Islet of Langerhans (tissue), 1 donor: Measurements from ENCODE around the gene HSD17B11.
"Not testable (repeated sequence)": the region's sequence is repeated elsewhere in the genome, so short reads cannot be mapped to it uniquely, and the experiment has no call there.

Experiments used
- FAIRE-seq: peaks from one replicate; lab custom pipeline; 2011; peaks lifted over from hg19 to GRCh38; lab: Jason Lieb, UNC

HSD17B11 gene

DNA sequence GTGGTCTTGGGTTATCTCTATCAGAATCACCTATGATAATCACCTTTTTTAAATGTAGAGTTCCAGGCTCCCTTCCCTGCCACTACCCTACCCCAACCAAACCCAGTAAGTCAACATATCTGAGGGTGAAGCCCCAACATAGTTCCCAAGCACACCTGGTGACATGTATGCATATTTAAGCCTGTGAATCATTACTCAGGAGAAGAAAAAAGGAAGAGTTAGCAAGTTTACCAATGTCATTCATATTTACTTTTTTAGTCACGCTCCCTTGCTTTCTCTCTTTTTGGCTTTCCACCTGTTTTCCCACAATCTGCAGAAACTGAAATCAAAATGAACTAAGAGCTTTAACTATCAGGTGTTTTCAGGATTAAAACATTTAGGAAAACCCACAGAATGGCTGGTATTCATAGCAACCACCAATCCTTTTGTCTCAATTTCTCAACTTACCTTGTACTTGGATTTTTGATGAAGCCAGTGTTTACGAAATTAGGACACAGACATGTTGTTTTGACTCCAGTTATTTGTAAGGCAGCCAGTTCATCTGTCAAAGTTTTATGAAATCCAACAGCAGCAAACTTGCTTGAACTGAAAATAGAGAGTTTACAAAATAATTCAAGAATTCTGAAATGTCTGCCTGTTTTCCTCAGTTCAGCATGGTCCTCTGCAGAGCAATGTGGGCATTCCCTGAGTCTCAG, 34.0 kb downstream of the HSD17B11 start:
- no peak for FAIRE-seq

DNA sequence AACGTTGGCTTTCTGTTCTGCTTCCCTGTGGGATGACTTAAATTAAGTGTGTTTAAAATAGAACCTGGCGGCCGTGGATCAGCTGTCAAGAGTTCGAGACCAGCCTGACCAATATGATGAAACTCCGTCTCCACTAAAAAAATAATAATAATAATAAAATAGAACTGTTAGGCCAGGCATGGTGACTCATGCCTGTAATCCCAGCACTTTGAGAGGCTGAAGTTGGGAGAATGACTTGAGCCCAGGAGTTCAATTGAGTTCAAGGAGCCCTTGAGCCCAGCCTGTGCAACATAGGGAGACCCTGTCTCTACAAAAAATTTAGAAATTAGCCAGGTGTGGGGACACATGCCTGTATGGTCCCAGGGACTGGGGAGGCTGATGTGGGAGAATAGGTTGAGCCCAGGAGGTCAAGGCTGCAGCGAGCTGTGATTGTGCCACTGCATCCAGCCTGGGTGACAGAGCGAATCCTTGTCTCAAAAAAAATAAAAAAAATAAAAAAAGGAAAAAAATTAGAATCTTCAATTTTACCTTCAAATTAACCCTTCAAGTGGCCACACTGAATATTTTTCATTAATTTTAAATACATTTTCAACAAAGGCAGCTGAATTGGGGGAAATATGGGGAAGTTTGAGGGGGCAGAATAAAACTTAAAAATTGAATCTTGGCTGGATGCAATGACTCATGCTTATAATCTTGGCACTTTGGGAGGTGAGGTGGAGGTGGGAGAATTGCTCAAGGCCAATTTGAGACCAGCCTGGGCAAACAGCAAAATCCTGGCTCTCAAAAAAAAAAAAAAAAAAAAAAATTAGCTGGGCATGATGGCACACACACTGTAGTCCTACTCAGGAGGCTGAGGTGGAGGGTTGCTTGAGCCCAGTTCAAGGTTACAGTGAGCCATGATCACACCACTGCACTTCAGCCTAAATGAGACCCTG, 36.6 kb downstream of the HSD17B11 start:
- no peak for FAIRE-seq

DNA sequence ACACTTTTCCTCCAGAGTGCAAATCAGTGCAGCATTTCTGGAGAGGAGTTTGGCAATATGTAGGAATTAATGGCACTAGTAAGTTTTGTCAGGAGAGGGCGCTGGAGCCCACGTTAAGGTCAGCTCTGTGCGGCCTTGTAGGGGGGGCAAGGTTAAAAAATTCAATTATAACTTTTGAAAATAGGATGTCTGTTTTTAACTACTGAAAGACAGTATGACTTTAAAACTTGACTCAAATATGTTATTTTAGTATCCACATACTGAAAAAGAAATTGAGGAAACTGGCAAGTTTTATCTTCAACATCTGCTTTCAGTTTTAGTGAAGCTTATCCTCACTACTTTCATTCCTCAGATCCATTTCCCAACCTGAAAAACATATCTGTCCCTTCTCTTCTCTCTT, 37.4 kb downstream of the HSD17B11 start:
- FAIRE-seq, result no peak

DNA sequence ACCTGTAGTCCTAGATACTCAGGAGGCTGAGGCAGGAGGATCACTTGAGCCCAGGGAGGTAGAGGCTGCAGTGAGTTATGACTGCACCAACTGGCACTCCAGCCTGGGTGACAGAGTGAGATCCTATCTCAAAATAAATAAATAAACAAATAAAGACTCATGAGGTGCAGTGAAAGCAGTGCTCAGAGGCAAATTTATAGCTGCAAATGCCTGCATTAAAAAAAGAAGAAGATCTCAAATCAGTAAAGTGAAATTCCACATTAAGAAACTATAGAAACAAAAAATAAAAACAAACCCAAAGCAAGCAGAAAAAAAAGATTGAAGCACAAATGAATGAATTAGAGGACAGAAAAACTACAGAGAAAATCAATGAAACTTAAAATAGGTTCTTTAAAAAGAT, 45.8 kb downstream of the HSD17B11 start:
- no peak for FAIRE-seq

DNA sequence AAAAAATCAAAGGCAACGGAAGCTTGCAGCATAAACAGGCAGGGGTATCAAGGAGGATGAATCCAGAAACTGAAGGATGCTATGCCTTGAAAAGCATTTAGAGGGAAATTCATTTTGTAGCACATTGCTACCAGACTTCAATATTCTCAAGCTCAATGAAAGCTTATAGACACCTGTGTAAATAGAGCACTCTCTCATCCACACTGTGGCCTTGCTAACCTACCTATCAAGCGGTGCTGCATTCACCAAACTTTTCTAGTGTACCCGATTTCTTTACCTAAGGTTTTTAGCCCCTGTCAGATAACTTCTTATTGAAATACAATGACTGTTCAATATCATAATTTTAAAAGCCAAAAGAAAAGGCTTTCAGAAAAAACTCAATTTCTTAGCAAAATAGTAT, 48.1 kb downstream of the HSD17B11 start:
- no peak for FAIRE-seq

DNA sequence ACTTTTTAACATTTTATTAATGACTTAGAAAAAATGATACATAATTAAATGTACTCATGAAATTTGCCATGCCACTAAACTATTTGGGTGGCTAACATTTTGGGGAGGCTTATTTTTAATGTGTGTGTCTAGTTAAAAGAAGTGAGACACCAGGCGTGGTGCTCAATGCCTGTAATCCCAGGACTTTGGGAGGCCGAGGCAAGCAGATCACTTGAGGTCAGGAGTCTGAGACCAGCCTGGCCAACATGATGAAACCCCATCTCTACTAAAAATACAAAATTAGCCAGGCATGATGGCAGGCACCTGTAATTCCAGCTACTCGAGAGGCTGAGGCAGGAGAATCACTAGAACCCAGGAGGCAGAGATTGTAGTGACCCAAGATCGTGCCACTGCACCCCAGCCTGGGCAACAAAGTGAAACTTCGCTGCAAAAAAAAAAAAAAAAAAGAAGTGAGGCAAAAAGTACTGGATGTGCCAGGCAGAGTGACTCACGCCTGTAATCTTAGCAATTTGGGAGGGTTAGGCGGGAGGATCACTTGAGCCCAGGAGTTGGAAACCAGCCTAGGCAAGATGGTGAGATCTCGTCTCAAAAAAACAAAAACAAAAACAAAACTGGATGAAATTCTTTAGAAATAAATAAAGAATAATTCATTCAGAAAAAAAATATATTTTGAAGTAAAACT, 48.9 kb downstream of the HSD17B11 start:
- not testable (repeated sequence) for FAIRE-seq

DNA sequence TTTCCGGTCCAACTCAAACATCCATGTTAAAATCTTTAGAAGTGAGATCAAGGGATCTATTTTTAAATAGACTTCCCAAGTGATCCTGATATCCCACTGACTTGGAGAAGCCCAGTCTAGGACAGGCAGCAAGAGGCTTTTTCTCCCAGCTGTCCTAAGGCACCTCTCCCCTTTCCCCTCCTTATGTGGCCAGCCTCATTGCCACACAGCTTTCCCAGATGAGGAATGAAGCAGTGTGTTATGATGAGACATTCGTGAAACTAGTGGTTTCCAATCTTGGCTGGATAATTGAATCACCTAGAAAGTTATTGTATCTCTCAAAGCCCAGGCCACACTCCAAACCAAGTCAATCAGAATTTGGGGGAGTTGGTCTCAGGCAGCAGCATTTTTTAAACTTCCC, 51.5 kb downstream of the HSD17B11 start:
- FAIRE-seq, result no peak

DNA sequence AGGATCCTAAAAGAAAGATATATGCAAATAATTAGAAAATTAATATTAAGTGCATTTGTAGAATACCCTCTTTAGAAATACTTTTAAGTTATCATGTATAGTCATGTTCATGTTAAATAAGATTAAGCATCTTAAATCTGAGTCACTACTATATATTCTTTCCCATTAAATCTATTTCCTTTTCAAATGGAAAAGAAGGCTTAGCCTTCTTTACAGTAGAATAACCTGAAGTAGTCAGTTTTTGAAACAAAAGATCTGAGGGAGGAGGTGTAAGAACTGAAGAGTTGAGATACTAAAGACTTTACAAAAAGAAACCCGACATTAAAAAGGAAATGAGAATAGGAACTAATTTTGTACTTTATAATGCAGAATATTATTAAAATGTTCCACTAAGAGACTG, 53.6 kb downstream of the HSD17B11 start:
- no peak for FAIRE-seq

DNA sequence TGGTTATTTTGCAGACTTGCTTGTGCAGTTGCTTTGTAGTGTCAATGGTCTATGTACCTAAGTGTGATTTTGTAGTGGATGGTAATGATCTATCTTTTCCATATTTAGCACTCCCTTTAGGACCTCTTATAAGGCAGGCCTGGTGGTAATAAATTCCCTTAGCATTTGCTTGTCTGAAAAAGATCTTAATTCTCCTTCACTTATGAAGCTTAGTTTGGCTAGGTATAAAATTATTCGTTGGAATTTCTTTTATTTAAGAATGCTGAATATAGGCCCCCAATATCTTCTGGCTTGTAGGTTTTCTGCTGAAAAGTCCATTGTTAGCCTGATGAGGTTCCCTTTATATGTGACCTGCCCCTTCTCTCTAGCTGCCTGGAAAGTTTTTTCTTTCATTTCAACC, 57.7 kb downstream of the HSD17B11 start:
- FAIRE-seq, result no peak

DNA sequence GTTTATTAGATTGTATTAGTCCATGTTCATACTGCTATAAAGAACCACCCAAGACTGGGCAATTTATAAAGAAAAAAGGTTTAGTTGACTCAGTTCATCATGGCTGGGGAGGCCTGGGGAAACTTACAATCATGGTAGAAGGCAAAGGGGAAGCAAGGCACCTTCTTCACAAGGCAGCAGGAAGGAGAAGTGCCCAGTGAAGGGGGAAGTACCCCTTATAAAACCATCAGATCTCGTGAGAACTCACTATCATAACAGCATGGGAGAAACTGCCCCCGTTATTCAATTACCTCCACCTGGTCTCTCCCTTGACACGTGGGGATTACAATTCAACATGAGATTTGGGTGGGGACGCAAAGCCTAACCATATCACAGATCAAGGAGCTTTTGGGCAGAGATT, 60.2 kb downstream of the HSD17B11 start:
- no peak for FAIRE-seq

DNA sequence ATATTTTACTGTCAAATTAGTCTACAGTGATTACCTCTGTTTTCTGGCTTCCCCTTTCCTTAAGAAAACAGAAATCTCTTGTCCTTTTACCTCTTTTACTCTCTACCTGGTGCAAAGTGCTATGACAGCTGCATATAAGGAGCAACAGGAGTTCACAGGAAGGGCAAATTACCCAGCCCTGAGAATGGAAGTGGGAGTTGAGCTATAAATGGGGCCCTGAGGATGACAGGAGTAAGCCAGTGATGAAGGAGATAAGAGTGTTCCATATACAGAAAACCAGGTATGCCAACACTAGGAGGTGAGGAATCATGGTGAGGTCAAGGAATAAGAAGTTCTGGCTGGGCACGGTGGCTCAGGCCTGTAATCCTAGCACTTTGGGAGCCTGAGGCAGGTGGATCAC, 63.9 kb downstream of the HSD17B11 start:
- FAIRE-seq, result no peak

DNA sequence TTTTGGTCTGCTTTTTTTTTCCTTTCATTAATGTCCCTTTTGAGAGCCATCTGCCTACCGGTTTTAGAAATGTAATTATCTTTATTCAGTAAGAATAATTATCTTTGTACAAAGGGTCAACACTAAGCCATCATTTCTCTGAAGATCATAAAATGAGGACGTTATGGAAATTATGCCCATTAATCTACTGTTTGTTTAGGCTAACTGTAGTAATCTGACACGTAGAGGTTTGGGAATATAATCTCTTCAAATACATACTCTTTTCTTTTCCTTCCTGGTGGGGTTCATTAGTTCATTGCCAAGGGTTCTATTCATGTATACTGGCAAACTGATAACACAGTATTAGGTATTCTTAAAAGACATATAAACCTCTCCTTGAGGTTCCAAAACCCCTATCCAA, 64.5 kb downstream of the HSD17B11 start:
- no peak for FAIRE-seq

DNA sequence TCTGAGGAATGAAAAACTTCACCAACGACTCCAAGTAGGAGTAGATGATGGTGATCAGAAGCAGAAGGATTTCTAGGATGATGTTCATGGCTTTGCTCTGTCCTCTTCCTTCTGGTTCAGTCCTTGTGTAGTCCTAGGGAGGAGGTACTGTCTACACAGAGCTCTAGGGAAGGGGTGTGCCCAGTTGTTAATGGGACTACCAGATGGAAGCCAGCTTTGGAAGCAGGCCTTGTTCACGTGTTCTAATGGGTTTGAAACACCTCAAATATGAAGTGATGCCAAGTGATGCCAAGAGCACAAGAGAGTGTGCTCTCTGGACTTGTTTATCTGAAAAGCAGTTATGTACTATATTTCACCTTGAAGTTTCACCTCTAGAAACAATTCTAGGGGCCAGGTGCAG, 68.2 kb downstream of the HSD17B11 start, which contains the start of gene HSD17B13:
HSD17B13 (minus strand) TSS at position 129 of the 400 bp plus-strand sequence; CDS start at position 88, 41 bp downstream.
- FAIRE-seq, result no peak

DNA sequence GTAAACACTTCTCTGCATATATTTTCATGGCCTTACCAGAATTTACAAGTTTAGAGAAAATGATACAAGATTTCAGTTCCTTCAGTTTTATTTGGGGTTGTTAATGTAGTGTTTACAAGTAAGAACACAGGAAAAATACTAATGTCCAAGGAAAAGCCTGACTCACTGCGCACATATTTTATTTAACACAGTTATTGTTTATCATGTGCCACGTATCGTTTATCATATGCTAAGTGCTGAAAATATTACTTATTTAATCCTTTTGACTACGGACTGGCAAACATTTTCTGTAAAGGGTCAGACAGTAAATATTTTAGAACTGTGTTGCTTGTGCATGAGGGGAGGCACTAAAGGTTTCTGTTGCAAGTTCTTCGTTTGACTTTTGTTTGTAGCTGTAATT, 69.1 kb downstream of the HSD17B11 start:
- FAIRE-seq, result no peak

DNA sequence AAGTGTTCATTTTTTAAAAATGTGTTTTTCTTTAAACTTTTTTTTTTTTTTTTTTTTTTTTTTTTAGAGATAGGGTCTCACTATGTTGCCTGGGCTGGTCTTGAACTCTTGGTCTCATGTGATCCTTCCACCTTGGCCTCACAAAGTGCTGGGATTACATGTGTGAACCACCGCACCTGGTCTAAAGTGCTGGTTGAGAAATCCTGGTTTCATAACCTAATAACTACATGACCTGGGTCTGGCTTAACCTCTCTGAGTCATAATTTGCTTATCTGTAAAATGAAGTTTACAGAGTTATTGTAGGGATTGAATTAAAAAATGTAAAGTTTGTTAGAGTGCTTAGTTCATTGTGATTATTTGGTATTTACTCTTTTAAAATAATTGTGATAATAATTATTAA, 73.5 kb downstream of the HSD17B11 start:
- no peak for FAIRE-seq

DNA sequence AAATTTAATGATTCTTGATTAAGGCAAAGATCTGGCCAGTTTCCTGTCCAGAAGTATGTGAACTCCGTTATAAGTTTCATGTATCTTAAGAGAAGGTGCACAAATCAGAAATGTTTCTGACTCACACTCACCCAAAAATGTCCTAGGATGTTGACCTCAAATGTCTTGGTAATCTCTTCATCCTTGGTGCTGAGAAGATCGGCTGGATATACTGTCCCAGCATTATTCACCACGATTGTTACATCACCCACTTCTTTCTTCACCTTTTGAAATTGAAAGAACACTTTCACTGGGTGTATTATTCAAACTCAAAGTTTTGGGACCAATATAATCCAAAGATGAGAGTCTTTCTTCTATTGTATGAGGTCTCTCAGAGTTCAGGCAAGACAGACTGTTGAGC, 74.0 kb downstream of the HSD17B11 start:
- FAIRE-seq, result no peak

DNA sequence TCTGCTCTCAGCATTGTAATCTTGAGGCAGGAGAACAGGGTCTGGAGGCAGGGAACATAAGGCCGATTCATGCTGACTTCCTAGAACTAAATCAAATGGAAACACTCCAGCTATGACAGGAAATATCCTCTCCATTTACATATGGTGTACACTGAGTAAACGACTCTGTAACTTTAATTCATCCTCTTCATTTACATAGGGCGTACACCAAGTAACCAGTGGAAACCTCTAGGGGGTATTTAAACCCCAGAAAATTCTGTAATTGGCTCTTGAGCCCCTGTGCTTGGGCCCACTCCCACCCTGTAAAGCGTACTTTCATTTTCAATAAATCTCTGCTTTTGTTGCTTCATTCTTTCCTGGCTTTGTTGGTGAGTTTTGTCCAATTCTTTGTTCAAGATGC, 76.0 kb downstream of the HSD17B11 start:
- FAIRE-seq, result not testable (repeated sequence)

DNA sequence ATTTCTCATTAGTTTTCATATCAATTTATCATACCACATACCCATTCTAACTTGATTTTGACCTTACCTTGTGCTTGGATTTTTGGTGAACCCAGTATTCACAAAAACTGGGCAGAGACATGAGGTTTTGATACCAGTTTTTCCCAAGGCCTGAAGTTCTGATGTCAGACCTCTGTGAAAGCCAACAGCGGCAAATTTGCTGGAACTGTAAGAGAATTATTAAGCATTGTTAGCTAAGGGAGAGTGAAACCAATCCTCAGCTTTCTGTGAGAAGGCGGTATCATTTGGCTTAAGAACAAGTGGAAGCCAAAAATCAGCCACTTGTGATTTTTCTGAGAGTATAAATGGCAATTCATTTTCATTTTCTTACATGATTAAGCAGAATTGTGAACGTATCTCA, 77.2 kb downstream of the HSD17B11 start:
- no peak for FAIRE-seq

DNA sequence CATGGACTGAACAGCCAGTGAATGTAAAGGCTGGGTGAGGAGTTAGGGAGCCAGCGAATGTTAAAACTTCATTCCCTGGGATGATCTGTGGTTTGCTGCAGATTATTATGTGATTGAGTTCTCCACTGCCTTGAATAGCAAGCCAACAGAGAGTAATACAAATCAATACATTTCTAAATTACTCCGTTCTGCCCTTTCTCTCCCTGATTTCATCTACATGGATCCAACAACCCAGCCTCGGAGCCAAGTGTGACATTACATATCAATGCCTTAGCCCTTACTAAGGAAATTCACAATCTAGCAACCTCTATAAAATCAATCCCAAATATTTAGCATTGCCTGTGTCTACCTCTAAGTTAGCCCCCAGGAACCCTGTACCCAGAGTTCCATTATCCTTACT, 79.3 kb downstream of the HSD17B11 start:
- FAIRE-seq, result no peak

DNA sequence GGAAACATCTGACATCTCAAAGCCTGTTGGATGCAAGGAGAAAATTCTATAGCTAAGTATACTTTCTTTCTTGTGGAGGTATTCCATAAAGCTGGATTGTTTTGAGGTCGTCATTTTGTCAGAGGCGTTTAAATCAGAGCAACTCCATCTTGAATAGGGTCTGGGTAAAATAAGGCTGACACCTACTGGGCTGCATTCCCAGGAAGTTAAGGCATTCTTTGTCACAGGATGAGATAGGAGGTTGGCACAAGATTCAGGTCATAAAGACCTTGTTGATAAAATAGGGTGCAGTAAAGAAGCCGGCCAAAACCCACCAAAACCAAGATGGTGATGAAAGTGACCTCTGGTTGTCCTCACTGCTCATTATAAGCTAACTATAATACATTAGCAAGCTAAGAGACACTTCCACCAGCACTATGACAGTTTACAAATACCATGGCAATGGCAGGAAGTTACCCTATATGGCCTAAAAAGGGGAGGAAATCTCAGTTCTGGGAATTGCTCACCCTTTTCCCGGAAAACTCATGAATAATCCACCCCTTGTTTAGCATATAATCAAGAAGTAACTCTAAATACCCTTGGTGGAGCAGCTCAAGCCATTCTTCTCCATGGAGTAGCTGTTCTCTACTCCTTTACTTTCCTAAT, 80.2 kb downstream of the HSD17B11 start:
- FAIRE-seq, result no peak

DNA sequence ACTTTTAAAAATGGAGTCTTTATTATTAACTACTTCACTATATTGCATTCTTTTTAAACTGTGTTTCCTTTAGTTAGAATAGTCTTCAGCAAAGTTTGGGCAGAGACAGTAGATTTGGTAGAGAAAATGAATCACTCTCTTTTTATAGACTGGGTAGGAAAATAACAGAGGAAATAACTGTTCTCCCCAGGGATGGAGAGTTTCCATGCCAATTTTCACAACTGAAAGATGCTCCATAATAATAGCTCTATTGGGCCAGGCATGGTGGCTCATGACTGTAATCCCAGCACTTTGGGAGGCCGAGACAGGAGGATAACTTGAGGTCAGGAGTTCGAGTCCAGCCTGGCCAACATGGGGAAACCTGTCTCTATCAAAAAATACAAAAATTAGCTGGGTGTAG, 81.4 kb downstream of the HSD17B11 start:
- no peak for FAIRE-seq

DNA sequence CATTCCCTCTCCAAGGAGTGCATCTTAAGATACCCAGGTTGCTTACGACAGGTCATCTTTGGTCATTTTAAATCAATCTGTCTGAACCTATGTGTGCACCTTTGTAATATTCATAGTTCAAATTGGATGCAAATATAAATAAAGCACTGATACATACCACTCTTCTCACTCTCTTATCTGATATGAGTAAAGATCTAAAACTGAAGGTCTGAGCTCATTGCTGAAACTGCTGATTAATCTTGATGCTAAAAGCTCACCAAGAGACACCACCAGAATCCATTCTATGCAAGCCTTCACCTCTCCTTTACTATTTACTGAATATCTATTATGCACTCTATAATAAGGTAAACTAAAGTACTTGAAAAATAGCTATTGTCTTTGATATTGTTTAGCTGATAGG, 84.9 kb downstream of the HSD17B11 start:
- FAIRE-seq, result no peak

DNA sequence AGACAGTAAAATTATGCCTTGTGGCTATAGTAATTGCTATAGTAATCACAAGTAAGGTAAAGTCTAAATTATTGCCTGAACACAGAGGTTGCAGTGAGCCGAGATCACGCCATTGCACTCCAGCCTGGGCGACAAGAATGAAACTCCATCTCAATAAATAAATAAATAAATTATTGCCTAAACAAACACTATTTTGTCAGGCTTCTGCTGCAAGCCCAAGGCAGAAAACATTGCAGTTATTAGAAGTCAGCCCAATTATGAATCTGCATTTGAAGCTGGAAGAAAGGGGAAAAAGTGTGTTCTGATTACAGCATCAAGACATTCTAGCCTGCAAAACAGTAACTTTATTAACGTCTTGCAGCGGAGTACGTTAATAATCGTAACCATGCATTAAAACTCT, 85.4 kb downstream of the HSD17B11 start:
- no peak for FAIRE-seq
